GM21576 (cell line): ENCODE results near the gene E2F8.

ENCODE experiments used
- ATAC-seq: cut with Tn5 transposase; IDR thresholded peaks from one replicate; pipeline ENCODE4 v1.9.1; 2021; ENCODE audit warnings: mild to moderate bottlenecking, moderate library complexity; ENCODE audit not compliant: unreplicated experiment

E2F8 gene

DNA sequence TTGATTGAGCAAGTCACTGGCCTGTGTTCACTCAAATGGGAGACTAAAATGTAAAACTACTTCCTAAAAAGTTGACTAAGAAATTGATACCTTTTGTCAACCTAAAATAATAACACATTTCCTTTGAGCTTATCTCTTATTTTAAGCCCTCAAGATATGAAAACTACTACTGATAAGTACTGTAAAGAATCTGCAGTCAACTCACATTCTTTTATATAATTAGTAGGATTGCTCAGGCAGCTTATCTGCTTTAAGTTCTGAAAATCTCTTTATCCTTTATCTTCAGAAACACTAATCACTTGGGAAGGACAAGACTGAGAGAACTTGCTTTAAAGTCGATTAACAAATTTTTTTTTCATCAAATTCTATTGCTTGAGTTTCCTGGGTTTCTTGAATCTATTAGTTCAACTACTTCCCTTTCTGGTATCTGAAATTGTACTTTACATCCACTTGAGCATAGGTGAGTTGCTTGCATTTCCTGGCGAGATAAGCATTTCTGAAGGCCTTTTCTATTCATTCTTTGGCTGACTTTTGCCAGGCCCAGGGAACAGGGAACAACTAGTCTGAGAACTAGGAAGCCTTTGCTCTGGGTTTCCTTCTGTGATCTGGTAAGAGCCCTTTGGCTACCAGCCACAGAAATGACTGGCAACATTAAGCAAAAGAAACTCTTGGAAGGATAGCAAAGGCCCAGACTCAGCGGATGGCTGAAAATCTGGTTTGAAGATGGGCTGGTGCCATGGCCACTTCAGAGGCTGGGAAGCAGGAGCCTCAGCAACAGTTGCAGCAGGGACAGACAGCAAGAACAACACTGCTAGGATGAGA, 19.6 kb downstream of the E2F8 start:
- no peak for ATAC-seq

DNA sequence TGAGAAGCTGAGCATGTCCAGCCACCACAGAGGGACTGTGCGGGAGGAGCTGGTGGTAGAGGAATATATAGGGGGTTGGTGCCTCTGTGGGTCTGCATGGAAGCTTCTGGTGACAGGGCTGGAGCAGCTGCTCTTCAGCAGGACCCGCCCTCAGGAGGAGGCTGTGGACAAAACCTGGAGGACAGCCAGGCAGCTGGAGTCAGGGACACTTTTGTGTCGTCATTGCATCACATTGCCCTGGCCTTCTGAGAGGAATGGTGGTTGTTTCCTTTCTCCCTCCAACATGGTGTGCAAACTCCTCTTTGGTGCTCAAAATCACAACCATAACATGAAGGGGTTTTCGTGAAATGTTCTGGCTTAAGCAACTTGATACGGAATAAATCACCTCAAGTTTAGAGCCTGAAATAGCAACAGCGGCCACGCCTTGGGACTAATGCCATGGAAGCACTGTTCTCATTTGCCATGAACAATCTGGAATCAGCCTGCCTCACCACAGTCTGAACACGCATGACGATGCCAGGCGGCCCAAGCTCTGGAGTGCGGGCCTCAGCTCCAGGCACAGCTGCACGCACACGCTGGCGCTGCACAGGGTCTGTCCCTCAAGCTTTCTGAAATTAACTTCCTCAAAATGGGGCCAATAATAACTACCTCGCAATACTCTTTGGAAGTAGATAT, 21.8 kb downstream of the E2F8 start:
- ATAC-seq, result no peak

DNA sequence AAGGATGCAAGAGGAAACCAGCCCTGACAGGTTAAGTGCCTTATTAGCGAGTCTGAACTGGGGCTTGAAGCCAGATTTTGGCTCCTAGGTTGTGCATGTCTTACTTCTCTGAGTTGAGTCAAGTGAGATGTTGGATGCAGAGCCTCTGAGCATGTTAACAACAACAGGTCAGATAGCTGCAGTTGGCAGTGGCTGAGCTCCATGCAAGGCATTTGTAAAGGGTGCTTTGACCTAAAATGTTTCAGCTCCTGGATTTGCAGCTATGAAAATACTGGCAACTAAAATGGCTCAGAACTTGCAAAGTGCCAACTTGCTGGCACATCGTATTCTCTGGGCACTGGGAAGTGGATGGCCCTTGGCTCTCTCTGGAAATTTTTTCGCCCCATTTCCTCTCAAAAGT, 22.5 kb downstream of the E2F8 start:
- no peak for ATAC-seq

DNA sequence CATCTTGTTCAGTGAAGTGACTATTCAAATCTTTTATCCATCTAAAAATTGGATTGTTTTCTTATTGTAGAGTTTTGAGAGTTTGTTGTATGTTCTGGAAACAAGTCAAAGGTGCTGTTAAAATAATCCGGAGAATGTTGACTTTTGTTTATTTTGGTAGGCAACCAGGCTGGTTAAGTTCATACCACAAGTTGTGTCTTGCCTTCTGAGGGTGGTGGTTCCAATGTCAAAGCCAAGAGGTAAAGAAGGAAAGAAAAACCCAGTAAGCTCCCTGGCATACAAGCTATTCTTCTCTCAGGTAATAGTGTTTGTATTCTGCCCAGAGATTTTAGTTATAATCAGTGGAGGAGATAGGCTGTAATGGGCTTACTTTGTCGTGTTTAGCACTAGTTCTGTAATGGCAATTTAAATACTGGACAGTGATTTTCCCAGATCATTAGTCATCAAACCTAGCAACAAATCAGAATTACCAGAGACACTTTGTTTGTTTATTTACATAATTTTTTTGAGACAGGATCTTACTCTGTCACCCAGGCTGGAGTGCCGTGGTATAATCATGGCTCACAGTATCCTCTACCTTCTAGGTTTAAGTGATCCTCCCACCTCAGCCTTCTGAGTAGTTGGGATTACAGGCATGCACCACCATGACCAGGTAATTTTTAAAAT, 23.9 kb downstream of the E2F8 start:
- no peak for ATAC-seq

DNA sequence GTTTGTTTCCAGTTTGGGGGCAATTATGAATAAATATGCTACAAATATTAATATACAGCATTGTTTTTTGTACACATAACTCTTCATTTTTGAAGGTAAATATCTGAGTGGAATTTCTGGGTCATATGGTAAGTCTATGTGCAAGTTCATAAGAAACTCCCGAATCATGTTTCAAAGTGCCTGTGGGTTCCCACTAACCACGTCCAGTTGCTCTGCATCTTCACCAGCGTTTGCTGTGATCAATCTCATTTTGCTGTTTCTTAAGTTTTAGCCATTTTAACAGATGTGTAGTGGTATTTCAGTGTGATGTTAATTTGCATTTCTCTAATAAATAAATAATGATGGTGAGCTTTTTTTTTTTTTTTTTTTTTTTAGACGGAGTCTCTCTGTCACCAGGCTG, 24.7 kb downstream of the E2F8 start:
- ATAC-seq, result no peak

DNA sequence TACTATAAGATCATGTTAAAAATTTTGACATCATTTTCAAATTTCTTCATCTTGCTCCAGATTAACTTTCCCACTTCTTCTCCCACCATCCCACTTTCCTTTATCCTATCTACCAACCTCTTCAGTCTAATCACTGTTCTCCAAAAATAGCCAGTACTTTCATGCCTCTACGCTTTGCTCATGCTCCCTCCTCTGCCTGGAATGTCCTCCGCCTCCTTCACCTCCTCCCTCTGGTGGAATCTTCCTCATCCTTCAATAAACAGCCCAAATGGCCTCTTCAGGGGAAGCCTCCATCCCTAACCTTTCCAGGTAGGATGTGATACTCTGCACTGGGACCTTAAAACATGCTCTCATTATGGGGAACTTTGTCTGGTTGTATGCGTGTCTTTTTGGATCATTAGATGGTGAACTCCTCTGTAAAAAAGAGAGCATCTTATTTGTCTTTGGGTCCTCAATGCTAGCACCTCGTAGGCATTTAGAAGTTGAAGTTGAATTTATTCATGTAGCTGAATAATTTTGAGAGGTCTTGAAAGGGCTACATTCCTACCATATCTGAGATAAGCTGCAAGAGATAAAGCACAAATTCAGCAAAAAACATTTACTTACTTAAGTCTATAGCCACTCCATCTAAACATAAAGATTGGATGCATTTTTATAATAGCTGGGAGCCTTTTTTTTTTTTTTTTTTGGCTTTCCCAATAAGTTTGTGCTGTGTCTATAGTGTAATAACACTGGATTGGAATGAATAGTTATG, 31.0 kb downstream of the E2F8 start:
- no peak for ATAC-seq

DNA sequence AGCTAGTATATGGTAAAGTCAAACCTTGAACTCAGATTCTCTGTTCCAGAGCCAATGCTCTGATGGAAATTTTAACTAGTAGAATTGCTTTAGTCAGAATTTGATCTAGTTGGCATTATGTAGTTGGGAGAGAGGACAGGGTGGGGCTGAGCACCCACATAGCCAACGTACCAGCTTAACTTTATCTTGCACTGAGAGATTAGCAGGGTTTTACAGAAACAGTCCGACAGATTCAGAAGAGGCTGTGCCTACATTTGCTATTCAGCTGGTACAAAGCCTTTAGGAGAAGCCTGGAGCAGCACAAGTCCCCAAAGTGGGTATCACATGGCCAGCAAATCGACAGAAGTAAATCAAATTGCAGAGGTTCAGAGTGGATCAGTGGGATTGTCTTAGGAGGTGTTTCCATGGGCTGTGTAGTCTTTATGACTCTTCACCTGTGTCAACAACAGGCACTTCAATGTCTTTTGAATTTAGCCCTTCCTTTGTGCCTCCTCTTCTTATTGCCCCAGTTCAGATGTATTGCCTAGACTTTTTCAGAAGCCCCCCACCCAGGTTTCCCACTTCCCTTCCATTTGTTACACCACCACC, 31.7 kb downstream of the E2F8 start:
- ATAC-seq, result no peak

DNA sequence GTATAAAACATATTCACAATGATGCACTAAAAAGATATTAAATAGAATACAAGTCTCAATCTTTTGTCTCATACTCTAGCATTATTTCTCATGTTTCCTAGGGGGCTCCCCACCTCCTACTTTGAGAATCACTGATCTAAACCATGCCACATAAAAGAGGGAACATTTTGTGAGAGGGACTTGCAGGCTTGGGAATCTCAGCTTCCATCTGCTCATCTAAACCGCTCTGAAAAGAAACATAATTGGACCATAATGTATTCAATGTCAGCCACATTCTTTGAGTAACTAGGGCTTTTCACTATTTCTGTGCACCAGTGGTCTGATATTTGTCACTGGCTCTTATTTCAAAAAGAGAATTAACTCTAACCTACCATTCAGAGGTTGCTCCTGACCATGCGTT, 32.6 kb downstream of the E2F8 start:
- no peak for ATAC-seq

DNA sequence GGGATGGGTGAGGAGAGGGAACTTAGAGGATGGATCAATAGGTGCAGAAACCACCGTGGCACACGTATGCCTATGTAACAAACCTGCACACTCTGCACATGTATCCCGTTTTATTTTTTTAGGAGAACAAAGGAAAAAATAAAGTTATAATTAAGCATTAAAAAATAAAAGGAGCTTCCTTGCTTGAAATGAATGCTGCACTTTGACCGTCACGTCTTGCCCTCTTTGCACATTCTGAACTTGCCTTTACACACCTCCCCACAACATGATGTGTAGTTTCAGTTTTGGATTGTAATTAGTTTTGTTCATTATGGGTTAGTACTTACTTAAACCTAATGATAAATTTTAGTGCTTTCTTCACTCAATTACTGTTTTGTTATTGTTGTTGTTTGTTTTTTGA, 35.9 kb downstream of the E2F8 start:
- no peak for ATAC-seq

DNA sequence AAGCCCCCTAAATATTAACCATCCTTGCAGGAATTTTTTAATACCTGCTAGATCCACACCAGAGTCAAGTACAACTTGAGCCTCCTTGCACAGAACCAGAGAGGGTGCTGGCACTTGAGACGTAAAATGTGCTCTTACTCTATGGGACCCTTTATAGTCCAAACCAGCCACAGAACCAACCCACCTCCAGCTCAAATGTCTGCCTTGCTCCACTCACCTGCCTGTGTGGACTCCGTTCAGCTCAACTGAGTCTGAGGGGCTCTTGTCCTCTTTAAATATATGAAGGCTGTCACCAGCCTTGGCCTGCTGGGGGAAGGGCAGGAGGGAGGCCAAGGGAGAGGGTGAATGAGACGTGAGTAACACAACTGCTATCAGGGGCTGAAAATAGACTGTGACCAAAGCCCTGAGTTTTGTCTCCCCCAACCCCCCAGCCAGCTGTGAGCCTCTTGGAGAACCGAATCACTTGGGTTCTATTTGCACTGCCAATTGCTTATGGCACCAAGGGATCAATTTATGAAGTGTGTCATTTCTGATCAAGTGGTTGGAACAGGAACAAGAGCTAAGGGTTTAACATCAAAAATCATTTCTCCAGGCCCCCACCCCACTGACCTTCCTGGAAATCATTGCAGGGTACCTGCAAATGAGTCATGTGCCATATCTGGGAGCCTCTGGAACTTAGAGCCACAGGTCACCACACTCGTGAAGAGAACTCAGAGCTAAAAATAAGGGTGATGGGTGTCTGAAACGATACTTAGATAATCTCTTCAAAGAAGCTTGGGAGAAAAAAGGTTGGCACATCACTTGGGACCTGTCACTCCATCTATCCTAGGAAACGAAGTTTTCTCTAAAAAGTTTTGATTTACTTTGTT, 38.8 kb downstream of the E2F8 start, which contains the start of gene CSRP3:
CSRP3 (minus strand) TSS at position 247 of the 869 bp plus-strand sequence. CDS start 9,535 bp downstream, outside the sequence.
- ATAC-seq, result no peak

DNA sequence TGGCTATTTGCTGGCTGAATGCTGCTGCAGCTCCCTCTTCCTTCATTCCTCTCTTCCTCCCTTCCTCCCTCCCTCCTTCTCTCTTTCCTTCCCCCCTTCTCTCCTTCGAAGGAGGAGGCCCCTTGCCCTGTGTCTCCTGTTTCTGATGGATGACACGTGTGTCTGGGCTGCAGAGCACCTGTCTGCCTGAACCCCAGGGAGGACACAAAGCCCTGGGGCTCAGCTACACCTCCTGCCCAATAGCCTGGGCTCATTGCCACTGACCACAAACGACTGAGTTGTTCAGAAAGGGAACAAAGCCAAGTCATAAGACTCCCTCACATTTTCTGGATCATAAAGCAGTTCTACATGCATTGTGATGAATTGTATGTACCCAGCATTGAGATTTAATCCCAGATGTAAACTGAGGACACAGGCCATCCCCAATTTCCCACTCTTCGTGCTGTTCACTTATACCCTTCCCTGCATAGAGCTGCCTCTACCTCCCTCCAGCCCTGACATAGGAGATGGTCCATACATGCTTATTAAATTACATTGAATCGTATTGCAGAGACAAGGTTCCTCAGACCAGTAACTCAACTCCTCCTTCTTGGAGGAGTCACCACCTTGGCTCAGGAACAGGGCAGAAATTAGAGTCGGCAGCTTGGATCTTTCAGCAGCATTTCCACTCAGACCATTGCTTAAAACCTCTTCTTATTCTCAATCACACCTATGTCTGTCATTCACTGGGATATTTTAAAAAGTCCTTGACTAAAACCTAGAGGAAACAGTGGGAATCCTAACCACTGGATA, 40.1 kb downstream of the E2F8 start:
- ATAC-seq, result no peak

DNA sequence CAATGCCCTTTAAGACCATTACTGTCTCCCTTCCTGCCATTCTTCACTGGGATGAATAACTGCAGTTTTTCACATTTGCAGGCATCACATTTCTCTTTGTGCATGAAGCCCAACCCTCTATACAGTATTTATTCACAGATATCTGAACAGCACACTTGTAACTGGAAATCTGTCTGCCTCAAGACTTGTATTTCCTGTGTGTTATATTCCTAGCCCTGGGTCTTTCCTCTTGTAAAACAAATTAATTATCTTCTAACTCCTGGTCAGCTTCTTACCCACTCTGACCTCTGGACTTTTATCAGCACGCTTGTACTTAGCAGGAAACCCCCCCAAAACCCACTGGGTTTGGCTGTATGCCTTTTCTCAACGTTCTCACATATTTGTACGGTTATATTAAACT, 41.0 kb downstream of the E2F8 start:
- ATAC-seq, result no peak

DNA sequence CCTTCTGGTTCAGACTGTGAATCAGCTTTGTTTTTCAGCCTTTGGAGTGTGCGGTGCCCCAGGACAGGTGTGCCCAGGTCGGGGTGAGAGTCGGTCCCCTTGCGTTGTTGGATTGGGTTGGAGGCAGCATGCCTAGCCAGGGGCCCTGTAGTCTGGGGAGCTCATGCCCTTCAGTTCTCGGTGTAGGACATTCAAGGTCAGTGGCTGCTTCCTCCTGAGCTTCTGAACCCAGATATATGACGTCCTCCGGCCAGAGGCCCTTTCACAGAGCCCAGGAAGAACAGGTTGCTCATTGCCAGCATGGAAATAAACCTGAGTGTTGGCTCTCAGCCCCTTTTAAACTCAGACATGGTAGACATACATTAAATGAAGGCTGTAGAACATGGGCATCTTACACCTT, 41.7 kb downstream of the E2F8 start:
- no peak for ATAC-seq

DNA sequence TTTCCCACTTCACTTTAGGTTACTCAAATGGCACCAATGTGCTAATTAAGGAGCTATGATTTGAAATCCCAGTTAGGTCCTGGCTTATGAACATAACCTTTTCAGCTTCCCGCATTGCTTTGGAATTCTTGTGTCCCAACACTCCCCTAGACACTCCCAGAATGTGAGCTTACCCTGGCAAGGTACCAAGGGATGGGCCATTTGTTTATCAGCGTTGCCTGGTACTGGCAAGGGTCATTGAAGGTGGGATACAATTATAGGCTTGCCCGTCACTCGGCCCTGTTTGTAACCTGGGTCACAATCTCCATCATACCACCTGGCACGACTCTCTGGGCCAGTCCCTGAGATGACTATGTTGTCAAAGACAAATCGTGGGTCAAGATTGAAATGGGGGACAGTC, 44.3 kb downstream of the E2F8 start:
- no peak for ATAC-seq

DNA sequence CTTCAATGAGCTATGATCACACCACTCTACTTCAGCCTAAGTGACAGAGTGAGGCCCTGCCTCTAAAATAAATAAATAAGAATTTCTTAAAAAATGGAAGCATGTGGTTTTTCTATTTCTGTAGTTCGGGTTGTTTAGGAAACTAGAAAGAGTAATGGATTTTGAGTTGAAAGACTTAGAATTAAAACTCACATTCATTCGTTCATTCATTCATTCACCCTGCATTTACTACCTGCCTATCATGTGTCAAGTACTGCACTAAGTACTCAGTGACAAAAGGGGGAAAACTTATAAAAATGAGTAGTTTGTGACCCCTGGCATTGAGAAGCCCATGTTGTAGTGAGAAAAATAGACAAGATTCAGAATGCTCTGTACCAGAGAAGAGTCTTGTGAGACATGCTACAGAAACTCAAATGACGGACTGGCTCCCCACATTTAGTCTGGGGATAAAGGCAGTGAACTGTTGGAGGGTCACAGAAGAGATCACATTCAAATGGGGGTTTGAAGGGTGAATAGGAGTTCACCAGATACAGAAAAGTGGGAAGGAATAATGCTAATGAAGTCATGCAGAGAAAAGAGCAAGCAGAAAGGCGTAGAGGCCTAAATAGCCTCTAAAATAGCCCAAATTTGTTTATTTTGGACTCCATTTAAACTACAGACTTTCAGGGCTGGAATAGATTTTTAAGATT, 46.0 kb downstream of the E2F8 start:
- no peak for ATAC-seq

DNA sequence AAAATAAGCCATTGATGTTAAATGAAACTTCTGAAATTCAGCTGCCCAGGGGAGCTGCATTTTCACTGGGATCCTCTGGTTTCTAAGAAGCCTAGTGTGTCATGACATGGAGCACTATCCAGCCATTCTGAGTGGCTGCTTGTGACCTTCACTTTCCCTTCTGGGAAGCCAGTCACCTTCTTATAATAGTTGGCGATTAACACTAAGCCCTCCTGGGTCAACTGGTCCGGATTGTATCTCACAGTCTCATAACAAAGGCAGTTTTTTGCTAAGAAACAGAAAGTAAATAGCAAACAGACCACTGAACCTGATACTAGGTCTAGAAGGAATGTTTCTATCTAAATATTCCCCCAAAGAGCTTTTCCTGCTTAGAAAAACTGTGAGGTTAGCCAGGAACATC, 46.8 kb downstream of the E2F8 start:
- no peak for ATAC-seq

DNA sequence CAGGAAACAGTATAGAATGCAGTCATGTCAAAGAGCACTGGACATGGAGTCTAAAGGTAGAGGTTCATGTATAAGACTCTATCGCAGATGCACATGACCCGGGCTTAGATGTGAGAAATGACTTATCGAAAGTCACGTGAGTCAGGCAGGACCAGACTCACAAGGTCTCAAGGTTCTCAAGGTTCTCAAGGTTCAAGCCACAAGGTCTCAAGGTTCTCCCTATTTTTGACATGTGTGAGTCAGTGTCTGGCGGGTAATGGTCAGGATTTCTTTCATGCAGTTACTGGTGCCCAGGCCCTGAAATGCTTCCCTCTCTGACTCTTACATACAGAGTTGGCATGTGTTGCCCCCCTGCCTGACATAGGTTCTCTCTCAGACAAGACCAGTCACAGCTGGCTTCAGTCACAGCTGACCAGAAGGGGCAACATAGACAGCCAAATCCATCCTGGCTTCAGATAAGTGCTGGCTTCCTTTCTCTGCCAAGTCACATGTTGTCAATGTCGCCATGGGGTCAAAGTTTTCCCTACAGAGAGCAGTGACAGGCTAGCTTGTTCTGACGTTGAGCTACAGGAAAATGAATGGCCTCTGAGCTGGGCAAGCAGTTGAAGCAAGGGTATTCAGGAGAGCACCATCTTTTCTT, 49.1 kb downstream of the E2F8 start:
- ATAC-seq, result no peak

DNA sequence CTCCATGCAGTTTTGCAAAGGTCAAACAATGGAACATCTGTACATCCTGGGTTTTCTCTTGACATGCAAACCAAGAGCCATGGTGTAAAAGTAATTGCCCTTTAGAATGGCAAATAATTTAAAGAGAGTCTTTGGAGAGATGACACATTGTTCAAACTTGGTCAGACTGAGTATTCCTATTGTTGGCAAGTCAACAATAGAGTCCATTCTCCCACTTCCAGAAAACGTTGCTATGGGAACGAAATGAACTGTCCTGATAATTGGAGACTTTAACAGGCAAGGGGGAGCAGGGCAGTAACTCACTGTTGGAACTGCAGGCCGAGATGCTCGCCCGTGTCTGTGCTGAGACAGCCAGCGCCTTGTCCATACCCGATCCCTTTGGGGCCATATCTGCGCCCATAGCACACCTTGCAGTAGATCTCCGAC, 52.9 kb downstream of the E2F8 start:
- no peak for ATAC-seq
